ENCODE data around the gene MTOR. TPM values are rescaled to one million over a fixed set of nuclear protein-coding genes. Genes with fewer than 3 reads are reported as not detected.
"Not testable (repeated sequence)": the region's sequence is repeated elsewhere in the genome, so short reads cannot be mapped to it uniquely, and the experiment has no call there.

The MTOR gene
- total RNA-seq, 1 donor from 2014 or later: 54.4 TPM

GRCh38 chr1:11067716-11068599 is 194.4 kb downstream of the MTOR start:
- Mint-ChIP-seq H3K4me1 (peaks cover 10% of the 10 kb centered on the region), H3K27me3 (no peaks in the 10 kb centered on the region), H3K36me3 (ENCODE audit: low read depth) (peaks cover 61% of the 10 kb centered on the region), H3K27ac (no peak overlapping the region), H3K4me3 (no peak overlapping the region), H3K9me3 (no peaks in the 10 kb centered on the region)
- intact Hi-C loops (cut with micrococcal nuclease): no loop called here
- no peak for DNase-seq

GRCh38 chr1:11065796-11066195 is 196.6 kb downstream of the MTOR start:
- H3K4me3 Mint-ChIP-seq: no peak overlapping the region
- no peaks in the 10 kb centered on the region for H3K9me3 Mint-ChIP-seq
- H3K27me3 Mint-ChIP-seq: no peaks in the 10 kb centered on the region
- H3K4me1 Mint-ChIP-seq: peaks cover 25% of the 10 kb centered on the region
- no peak overlapping the region for H3K27ac Mint-ChIP-seq
- intact Hi-C loops (cut with micrococcal nuclease): no loop called here
- no peak for DNase-seq
- peaks cover 55% of the 10 kb centered on the region for H3K36me3 Mint-ChIP-seq (ENCODE audit: low read depth)

GRCh38 chr1:11064942-11065341 is 197.4 kb downstream of the MTOR start:
- DNase-seq: no peak

DNA sequence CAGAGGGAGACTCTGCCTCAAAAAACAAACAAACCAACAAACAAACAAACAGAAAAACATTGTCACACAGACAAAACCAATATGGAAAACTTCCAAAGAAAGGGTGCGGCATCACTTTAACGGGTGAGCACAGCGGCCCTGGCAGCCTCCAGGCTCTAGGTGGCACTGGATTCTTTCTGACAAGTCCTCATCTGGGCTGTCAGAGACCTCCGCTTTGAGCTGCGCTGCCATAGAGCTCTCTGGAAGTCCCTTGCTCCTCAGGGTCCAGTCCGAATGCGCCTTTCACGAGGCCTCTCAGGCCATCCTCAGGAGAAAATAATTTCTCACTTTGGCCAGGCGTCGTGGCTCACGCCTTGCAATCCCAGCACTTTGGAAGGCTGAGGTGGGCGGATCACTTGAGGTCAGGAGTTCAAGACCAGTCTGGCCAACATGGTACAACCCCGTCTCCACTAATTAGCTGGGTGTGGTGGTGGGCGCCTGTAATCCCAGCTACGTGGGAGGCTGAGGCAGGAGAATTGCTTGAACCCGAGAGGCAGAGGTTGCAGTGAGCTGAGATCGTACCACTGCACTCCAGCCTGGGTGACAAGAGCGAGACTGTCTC is 198.3 kb downstream of the MTOR start:
- intact Hi-C loops (cut with micrococcal nuclease): loop anchor here (5.0 kb wide), 1 partner anchor 198 kb away; the partner anchor contains the start of gene MTOR
- peaks cover 25% of the 10 kb centered on the region for H3K4me1 Mint-ChIP-seq
- DNase-seq, H3K27me3 Mint-ChIP-seq, H3K9me3 Mint-ChIP-seq, H3K27ac Mint-ChIP-seq, H3K4me3 Mint-ChIP-seq: not testable (repeated sequence)
- peaks cover 54% of the 10 kb centered on the region for H3K36me3 Mint-ChIP-seq (ENCODE audit: low read depth)

More at GRCh38 chr1:11064942-11065341, 197.4 kb downstream of the MTOR start:
- Mint-ChIP-seq H3K9me3 (no peaks in the 10 kb centered on the region), H3K27ac (no peak overlapping the region), H3K27me3 (no peaks in the 10 kb centered on the region), H3K36me3 (ENCODE audit: low read depth) (peaks cover 57% of the 10 kb centered on the region), H3K4me1 (peaks cover 29% of the 10 kb centered on the region), H3K4me3 (no peak overlapping the region)
- intact Hi-C loops (cut with micrococcal nuclease): loop anchor here (5.0 kb wide), 1 partner anchor 197 kb away; the partner anchor contains the start of gene MTOR

- DNase-seq: peak; percentile 77
- intact Hi-C loops (cut with micrococcal nuclease): loop anchor here (5.0 kb wide), 1 partner anchor 199 kb away; the partner anchor contains the start of gene MTOR
- Mint-ChIP-seq H3K9me3 (no peaks in the 10 kb centered on the region), H3K27ac (peak overlapping the region; percentile 62), H3K4me1 (peaks cover 27% of the 10 kb centered on the region), H3K4me3 (peak overlapping the region; percentile 51), H3K36me3 (ENCODE audit: low read depth) (peaks cover 57% of the 10 kb centered on the region), H3K27me3 (no peaks in the 10 kb centered on the region)
Observed at GRCh38 chr1:11062965-11063401, 199.4 kb downstream of the MTOR start.

GRCh38 chr1:11061652-11062365 is 200.5 kb downstream of the MTOR start:
- Mint-ChIP-seq H3K36me3 (ENCODE audit: low read depth) (peaks cover 63% of the 10 kb centered on the region), H3K9me3 (no peaks in the 10 kb centered on the region), H3K27ac (peak overlapping the region; percentile 58), H3K4me1 (peaks cover 31% of the 10 kb centered on the region), H3K27me3 (no peaks in the 10 kb centered on the region), H3K4me3 (peak overlapping the region; percentile 96)
- DNase-seq: no peak
- intact Hi-C loops (cut with micrococcal nuclease): loop anchor here (2.0 to 5.0 kb wide), 4 partner anchors 25 to 200 kb away; partner anchors contain the start of genes EXOSC10, MTOR and TARDBP

- Mint-ChIP-seq H3K4me3 (peak within 1 kb of the TSS; percentile 98), H3K36me3 (ENCODE audit: low read depth) (peaks cover 57% of the 10 kb centered on the region), H3K27ac (peak within 1 kb of the TSS; percentile 92), H3K4me1 (peaks cover 31% of the 10 kb centered on the region), H3K27me3 (no peaks in the 10 kb centered on the region), H3K9me3 (no peaks in the 10 kb centered on the region)
- intact Hi-C loops (cut with micrococcal nuclease): loop anchor here (2.0 to 5.0 kb wide), 4 partner anchors 23 to 202 kb away; partner anchors contain the start of genes EXOSC10, MTOR and TARDBP
- DNase-seq: peak; percentile 98
Observed at GRCh38 chr1:11059968-11060830, 202.2 kb downstream of the MTOR start, which contains the start of gene SRM. TSS of gene SRM (minus strand) at chr1:11060018. CDS start at chr1:11059943, 75 bp downstream.

DNA sequence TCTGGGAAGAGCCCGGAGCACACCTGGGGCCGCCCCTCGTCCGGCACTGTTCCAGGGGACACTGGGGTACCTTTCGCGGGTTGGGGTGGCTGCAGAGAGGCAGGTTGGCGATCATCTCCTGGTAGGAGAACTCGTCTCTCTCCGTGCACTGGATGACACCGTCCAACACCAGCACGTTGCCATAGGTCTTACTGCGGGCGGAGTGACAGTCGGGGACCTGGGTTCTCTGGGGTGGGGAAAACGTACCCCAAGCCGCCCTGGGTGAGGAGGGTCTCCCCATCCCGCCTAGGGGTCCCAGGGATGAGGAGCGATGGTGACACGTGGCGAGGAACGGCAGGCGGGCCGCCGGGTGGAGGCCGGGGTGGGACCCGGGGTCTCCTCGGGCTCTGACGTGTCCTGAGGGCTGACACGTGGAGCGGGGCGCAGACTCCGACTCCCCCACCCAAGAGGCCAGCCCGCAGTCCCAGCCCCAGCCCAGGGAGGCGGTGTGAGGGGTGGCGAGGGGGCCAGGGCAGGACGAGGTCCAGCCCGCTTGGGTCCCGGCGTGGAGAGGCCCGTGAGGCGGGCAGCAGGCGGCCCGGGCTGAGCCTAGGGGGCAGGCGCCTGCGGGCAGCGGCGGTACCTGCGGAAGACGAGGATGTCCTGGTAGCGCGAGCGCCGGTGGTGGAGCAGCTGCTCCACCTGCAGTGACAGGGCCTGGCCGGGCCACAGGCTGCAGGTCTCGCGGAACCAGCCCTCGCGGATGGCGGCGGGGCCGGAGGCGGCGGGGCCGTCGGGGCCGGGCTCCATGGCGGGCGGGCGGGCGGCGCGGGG is 203.0 kb downstream of the MTOR start:
- H3K9me3 Mint-ChIP-seq: no peaks in the 10 kb centered on the region
- H3K27ac Mint-ChIP-seq: peak overlapping the region; percentile 92
- DNase-seq: peak; percentile 67
- H3K4me3 Mint-ChIP-seq: peak overlapping the region; percentile 98
- peaks cover 31% of the 10 kb centered on the region for H3K4me1 Mint-ChIP-seq
- no peaks in the 10 kb centered on the region for H3K27me3 Mint-ChIP-seq
- H3K36me3 Mint-ChIP-seq (ENCODE audit: low read depth): peaks cover 54% of the 10 kb centered on the region
- intact Hi-C loops (cut with micrococcal nuclease): no loop called here

DNA sequence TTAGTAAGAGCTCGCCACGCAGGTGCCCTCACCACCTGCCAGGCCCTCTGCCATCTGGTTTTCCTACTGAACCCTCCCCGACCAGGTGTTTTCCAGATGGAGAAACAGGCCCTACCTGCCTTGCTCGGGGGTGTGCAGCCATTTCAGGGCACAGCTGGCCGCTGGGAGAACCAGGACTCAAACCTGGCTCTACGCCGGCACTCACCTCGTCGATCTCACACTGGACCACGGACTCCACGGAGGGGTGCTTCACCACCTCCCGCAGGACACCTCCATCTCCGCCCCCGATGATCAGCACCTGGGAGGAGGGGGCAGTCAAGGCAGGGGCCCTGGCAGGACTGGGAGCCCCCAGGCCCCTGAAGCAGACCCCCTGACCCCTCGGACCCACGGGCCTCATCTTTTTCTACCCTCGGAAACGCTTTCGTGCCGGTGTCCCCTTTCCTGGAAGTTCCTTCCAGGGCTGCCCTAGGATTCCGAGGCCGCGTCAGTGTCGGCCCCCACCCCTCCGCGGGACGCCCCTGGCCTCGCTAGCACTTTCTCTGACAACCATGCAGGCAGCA is 203.7 kb downstream of the MTOR start:
- no peaks in the 10 kb centered on the region for H3K27me3 Mint-ChIP-seq
- peak overlapping the region; percentile 98 for H3K4me3 Mint-ChIP-seq
- peaks cover 51% of the 10 kb centered on the region for H3K36me3 Mint-ChIP-seq (ENCODE audit: low read depth)
- peak overlapping the region; percentile 92 for H3K27ac Mint-ChIP-seq
- peaks cover 31% of the 10 kb centered on the region for H3K4me1 Mint-ChIP-seq
- no peaks in the 10 kb centered on the region for H3K9me3 Mint-ChIP-seq
- no peak for DNase-seq
- intact Hi-C loops (cut with micrococcal nuclease): no loop called here

GRCh38 chr1:11058026-11058425 is 204.3 kb downstream of the MTOR start:
- H3K4me1 Mint-ChIP-seq: peaks cover 26% of the 10 kb centered on the region
- intact Hi-C loops (cut with micrococcal nuclease): no loop called here
- H3K27me3 Mint-ChIP-seq: no peaks in the 10 kb centered on the region
- peak overlapping the region; percentile 98 for H3K4me3 Mint-ChIP-seq
- H3K27ac Mint-ChIP-seq: peak overlapping the region; percentile 34
- DNase-seq: no peak
- H3K36me3 Mint-ChIP-seq (ENCODE audit: low read depth): peaks cover 45% of the 10 kb centered on the region
- H3K9me3 Mint-ChIP-seq: no peaks in the 10 kb centered on the region

DNA sequence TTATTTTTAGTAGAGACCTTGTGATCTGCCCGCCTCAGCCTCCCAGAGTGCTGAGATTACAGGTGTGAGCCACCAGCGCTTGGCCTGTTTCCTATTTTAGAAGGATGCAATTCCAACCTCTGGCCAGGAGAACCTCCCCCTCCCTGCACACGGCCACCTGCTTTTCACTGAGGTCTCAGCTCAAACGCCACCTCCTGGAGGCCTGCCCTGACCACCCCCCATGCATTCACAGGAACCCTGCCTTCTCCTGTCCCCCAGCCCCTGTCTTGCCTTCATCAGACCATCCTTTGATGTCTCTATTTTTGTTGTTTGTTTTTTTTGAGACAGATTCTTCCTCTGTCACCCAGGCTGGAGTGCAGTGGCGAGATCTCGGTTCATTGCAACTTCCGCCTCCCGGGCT is 204.9 kb downstream of the MTOR start:
- H3K4me3 Mint-ChIP-seq: peak overlapping the region; percentile 57
- intact Hi-C loops (cut with micrococcal nuclease): no loop called here
- H3K27me3 Mint-ChIP-seq: no peaks in the 10 kb centered on the region
- no peak for DNase-seq
- peaks cover 20% of the 10 kb centered on the region for H3K4me1 Mint-ChIP-seq
- H3K36me3 Mint-ChIP-seq (ENCODE audit: low read depth): peaks cover 41% of the 10 kb centered on the region
- peak overlapping the region; percentile 25 for H3K27ac Mint-ChIP-seq
- no peaks in the 10 kb centered on the region for H3K9me3 Mint-ChIP-seq
